Breast epithelium (tissue), 3 donors: ENCODE data around the gene EMX2.

ENCODE experiments used
- CTCF ChIP-seq, 3 donors: fragments of 450-650 bp; IDR thresholded peaks; one replicate each; pipeline ENCODE4 v1.5.1; 2016 to 2017; ENCODE audit warnings: antibody characterized with exemption in 3 of 3, mild to moderate bottlenecking in 3 of 3, moderate library complexity in 3 of 3
- POLR2A ChIP-seq: fragments of 450-650 bp; IDR thresholded peaks from one replicate; pipeline ENCODE4 v1.6.1; 2016; ENCODE audit warnings: antibody characterized with exemption, mild to moderate bottlenecking, moderate library complexity
- POLR2AphosphoS5 ChIP-seq, 3 donors: sonication (generic); formaldehyde crosslinking; IDR thresholded peaks; one replicate each; pipeline ENCODE4 v1.6.1; 2017; ENCODE audit warnings: antibody characterized with exemption in 3 of 3

- TF ChIP-seq POLR2A (no peak), CTCF (IDR thresholded peaks at IDR 0.05) (no peak), POLR2AphosphoS5 (IDR thresholded peaks at IDR 0.05) (no peak)
Observed at GRCh38 chr10:117590101-117590875, 47.7 kb downstream of the EMX2 start.
